GM12872 (cell line): Measurements from ENCODE around the gene DRAP1.

Experiments used
- TF ChIP-seq, protein P1 (sequence below): IDR thresholded peaks from 3 replicates; pipeline ENCODE4 v1.5.1; 2011; ENCODE audit warnings: low read depth, mild to moderate bottlenecking, low read length, moderate library complexity; ENCODE audit not compliant: insufficient read depth

The DRAP1 gene

DNA sequence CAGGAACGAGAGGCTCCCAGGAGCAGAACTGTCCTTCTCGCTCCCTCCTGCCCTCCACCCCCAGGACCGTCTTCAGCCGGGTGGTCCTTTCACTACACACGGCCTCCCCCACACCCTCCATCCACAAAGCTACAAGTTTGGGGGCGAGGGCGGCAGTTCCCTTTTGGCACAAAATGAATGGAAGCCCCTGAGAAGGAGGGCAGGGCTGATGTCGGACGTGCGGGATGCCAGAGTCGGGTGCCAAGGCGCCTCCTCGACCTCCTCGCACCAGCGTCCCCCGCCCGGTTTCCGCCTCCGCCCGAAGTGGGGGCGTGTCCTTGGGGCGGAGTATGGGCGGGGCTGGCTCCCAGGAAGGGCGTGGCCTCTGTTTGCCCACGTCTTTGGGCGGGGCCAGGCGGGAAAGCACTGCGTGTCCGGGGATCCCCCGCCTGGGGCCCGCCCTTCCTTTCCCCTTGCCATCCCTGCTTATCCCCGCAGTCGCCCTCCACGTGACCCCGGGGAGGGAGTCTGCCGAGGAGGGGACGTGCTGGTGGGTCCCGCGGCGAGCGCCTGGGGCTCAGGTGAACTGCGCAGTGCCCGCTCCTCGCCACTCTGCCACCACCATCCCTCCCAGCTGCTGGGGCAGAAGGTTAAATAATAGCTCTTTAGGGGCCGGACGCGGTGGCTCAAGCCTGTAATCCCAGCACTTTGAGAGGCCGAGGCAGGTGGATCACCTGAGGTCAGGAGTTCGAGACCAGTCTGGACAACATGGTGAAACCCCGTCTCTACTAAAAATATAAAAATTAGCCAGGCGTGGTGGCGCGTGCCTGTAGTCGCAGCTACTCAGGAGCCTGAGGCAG is 45.7 kb upstream of the DRAP1 start:
- TF ChIP-seq, protein P1, sequence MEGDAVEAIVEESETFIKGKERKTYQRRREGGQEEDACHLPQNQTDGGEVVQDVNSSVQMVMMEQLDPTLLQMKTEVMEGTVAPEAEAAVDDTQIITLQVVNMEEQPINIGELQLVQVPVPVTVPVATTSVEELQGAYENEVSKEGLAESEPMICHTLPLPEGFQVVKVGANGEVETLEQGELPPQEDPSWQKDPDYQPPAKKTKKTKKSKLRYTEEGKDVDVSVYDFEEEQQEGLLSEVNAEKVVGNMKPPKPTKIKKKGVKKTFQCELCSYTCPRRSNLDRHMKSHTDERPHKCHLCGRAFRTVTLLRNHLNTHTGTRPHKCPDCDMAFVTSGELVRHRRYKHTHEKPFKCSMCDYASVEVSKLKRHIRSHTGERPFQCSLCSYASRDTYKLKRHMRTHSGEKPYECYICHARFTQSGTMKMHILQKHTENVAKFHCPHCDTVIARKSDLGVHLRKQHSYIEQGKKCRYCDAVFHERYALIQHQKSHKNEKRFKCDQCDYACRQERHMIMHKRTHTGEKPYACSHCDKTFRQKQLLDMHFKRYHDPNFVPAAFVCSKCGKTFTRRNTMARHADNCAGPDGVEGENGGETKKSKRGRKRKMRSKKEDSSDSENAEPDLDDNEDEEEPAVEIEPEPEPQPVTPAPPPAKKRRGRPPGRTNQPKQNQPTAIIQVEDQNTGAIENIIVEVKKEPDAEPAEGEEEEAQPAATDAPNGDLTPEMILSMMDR = no peak

DNA sequence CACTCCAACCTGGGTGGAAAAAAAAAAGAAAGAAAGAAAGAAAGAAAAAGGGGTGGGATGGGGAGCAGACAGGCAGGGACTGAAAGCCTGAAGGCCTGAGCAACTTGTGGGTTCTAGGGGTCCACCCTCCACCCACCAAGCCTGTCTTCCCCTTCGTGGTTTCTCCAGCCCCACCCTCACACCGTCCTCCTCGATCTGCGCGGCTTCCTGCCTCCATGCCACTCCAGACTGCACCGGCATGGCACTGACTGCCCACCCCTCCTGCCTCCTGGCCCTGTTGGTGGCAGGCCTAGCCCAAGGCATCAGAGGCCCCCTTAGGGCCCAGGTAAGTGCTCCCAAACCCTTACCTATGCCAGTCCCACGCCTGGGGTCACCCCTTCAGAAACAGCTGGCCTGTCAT is 39.6 kb upstream of the DRAP1 start, which contains the start of gene CTSW:
CTSW (plus strand) TSS at position 221 of the 400 bp plus-strand sequence; CDS start at position 239, 18 bp downstream.
- TF ChIP-seq, protein P1 = no peak

DNA sequence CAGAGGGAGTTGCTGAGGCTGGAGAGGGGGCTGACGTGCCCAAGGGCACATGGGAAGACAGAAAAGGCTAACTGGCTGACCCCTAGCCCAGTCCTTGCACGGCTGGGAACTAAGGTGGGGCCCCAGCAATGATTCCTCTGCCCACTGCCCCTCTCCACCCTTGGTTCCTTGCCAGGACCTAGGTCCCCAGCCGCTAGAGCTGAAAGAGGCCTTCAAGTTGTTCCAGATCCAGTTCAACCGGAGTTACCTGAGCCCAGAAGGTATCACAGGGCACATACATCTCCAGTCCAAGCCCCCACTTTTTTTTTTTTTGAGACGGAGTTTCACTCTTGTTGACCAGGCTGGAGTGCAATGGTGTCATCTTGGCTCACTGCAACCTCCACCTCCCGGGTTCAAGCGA is 39.2 kb upstream of the DRAP1 start:
- TF ChIP-seq, protein P1 = no peak

DNA sequence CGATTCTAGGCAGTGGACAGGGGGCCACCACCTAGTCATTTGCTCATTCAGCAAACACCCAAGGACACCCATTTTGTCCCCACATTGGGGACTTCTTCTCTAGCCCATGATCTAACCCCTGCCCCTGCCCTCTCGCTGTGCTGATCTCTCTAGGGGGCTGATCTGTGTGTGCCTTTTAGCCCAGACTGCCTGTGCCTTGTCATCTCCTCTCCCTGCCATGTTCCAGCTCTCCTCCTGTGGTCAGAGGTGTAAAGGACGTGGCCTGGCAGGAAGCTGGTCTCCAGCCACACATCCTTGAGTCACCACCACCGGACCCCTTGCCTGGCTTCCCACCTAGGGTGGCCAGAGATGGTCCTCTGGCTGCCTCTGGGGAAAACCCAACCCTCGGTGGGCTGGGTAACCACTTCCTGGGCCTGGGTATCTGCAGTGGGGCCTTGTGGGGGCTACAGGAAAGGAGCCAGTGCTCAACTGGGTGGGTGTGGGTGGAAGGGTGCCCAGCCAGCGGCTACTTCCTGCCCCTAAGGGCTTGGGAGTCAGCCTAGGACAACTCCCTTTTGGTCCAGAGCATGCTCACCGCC is 38.3 kb upstream of the DRAP1 start:
- TF ChIP-seq, protein P1 = no peak

DNA sequence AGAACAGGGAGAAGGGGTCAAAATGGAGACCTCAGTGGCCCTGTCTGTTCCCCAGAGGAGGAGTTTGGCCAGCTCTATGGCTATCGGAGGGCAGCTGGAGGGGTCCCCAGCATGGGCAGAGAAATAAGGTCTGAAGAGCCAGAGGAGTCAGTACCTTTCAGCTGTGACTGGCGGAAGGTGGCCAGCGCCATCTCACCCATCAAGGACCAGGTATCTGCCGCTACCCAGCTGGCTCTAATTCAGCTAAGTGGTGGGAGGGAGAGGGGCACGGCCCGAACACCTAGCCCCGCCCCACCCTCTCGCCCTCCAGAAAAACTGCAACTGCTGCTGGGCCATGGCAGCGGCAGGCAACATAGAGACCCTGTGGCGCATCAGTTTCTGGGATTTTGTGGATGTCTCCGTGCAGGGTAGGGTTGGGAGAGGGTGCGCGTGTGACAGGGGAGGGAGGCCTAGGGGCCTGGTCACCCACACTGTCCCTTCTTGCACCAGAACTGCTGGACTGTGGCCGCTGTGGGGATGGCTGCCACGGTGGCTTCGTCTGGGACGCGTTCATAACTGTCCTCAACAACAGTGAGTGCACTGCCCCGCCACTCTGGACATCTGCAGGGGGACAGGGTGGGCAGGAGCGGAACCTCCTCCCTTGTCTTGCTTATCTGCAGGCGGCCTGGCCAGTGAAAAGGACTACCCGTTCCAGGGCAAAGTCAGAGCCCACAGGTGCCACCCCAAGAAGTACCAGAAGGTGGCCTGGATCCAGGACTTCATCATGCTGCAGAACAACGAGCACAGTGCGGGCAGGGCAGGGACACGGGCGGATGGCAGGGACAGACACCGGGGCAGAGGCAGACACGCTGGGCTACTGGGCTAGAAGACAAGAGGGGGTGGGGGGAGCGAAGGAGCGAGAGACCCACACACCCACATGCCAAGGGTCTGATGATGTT is 36.8 kb upstream of the DRAP1 start:
- TF ChIP-seq, protein P1 = no peak

DNA sequence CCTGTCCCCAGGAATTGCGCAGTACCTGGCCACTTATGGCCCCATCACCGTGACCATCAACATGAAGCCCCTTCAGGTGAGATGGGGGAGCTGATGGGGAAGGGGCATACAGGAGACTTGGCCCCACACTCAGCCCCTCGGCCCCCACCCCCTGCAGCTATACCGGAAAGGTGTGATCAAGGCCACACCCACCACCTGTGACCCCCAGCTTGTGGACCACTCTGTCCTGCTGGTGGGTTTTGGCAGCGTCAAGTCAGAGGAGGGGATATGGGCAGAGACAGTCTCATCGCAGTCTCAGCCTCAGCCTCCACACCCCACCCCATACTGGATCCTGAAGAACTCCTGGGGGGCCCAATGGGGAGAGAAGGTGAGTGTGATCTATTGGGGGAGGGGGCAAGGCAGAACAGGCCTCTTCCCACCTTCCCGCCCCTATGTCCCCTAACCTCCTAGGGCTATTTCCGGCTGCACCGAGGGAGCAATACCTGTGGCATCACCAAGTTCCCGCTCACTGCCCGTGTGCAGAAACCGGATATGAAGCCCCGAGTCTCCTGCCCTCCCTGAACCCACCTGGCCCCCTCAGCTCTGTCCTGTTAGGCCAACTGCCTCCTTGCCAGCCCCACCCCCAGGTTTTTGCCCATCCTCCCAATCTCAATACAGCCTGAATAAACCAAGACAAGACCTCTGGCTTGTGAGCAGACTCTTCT is 36.0 kb upstream of the DRAP1 start:
- TF ChIP-seq, protein P1 = no peak
